Vagina (tissue), 2 donors: ENCODE results near the gene SVIL. TPM values are rescaled to one million over a fixed set of nuclear protein-coding genes. Genes with fewer than 3 reads are reported as not detected.
"Not testable (repeated sequence)": the region's sequence is repeated elsewhere in the genome, so short reads cannot be mapped to it uniquely, and the experiment has no call there.

ENCODE experiments used
- DNase-seq, 2 donors: peaks; one replicate each; pipeline ENCODE4 v3.0.0-alpha.2; 2017; ENCODE audit errors: extremely low spot score in 2 of 2
- H3K27ac ChIP-seq: fragments of 200-600 bp; sonication (generic); one replicate; pipeline ENCODE4 v1.5.1; 2019
- H3K27me3 ChIP-seq: fragments of 200-600 bp; sonication (generic); one replicate; pipeline ENCODE4 v1.5.1; 2019
- H3K36me3 ChIP-seq, 2 donors: fragments of 200-600 bp; sonication (generic); one replicate each; pipeline ENCODE4 v1.5.1; 2017 to 2019
- H3K4me1 ChIP-seq: fragments of 200-600 bp; sonication (generic); one replicate; pipeline ENCODE4 v1.5.1; 2019
- H3K4me3 ChIP-seq, 2 donors: fragments of 200-600 bp; sonication (generic); 1 replicate in 1 of 2; 2 replicates in 1 of 2; pipeline ENCODE4 v1.5.1; 2016 to 2019
- H3K9me3 ChIP-seq: fragments of 200-600 bp; sonication (generic); one replicate; pipeline ENCODE4 v1.5.1; 2019
- CTCF ChIP-seq, 3 experiments: fragments of 450-650 bp in 2 of 3; fragments of 200-600 bp in 1 of 3; sonication (generic) in 1 of 3; IDR thresholded peaks; one replicate each; pipeline ENCODE4 v1.5.1; 2017 to 2019; ENCODE audit warnings: antibody characterized with exemption in 3 of 3, mild to moderate bottlenecking in 2 of 3, moderate library complexity in 2 of 3
- POLR2A ChIP-seq, 2 donors: fragments of 450-650 bp; IDR thresholded peaks; one replicate each; pipeline ENCODE4 v1.6.1; 2017; ENCODE audit warnings: antibody characterized with exemption in 2 of 2, mild to moderate bottlenecking in 2 of 2, moderate library complexity in 2 of 2
- POLR2AphosphoS5 ChIP-seq, 2 donors: sonication (generic); formaldehyde crosslinking; IDR thresholded peaks; one replicate each; pipeline ENCODE4 v1.9.0; 2017; ENCODE audit warnings: antibody characterized with exemption in 2 of 2, mild to moderate bottlenecking in 2 of 2, low read depth in 1 of 2; ENCODE audit not compliant: insufficient read depth in 1 of 2
- intact Hi-C: fragments of 100-400 bp; cut with DNase I; formaldehyde crosslinking; loops from one replicate; pipeline ENCODE4 v1.15.1; 2023
- total RNA-seq: library from RNA; depleted of rRNA; stranded (reverse); fragments of >200 nt; gene quantifications from one replicate; pipeline ENCODE4 v1.2.3, GENCODE V29; 2016

Gene SVIL
- total RNA-seq, 1 donor from 2014 or later: 111 TPM

- Histone ChIP-seq H3K9me3 (no peaks in the 10 kb centered on the region), H3K27ac (peak overlapping the region; percentile 30), H3K4me3 (no peak overlapping the region)
Measured at GRCh38 chr10:29628912-29629526, 5.8 kb downstream of the SVIL start.

DNA sequence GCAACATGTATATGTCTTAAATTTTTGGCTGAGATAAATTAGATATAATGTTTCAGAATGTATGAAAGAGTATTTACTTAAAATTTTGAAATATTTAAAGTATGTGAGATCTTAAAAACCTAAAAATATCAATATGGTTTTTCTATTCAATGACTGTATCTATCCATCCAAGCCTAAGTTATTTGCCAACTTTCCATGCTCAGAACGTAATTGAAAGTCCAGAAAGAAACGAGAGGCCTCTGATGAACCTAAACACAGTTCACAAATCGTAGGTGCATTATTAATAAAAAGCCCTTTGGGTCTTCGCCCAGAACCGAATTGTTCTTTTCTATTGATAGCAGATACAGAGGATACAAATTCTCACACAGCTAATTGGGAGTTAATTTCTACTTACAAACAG, 6.5 kb downstream of the SVIL start:
- no peak for DNase-seq
- intact Hi-C loops: no loop called here
- TF ChIP-seq POLR2A (IDR thresholded peaks at IDR 0.05) (no peak), POLR2AphosphoS5 (IDR thresholded peaks at IDR 0.05; ENCODE audit: insufficient read depth in 1 of 2, low read depth in 1 of 2) (no peak), CTCF (IDR thresholded peaks at IDR 0.05) (no peak)
- peaks cover 70% of the 10 kb centered on the region for H3K4me1 ChIP-seq
- H3K4me3 ChIP-seq: no peak overlapping the region
- no peaks in the 10 kb centered on the region for H3K9me3 ChIP-seq
- H3K36me3 ChIP-seq: no peaks in the 10 kb centered on the region
- H3K27me3 ChIP-seq: no peaks in the 10 kb centered on the region
- H3K27ac ChIP-seq: peak overlapping the region; percentile 30

More at GRCh38 chr10:29628912-29629526, 5.8 kb downstream of the SVIL start:
- intact Hi-C loops: no loop called here
- H3K4me1 ChIP-seq: peaks cover 70% of the 10 kb centered on the region
- peak in 1 of 2 donors; percentile 67 for DNase-seq
- no peaks in the 10 kb centered on the region for H3K27me3 ChIP-seq
- H3K36me3 ChIP-seq: no peaks in the 10 kb centered on the region
- TF ChIP-seq POLR2AphosphoS5 (IDR thresholded peaks at IDR 0.05; ENCODE audit: insufficient read depth in 1 of 2, low read depth in 1 of 2) (no peak), CTCF (IDR thresholded peaks at IDR 0.05) (no peak), POLR2A (IDR thresholded peaks at IDR 0.05) (no peak)

- no peaks in the 10 kb centered on the region for H3K27me3 ChIP-seq
- H3K9me3 ChIP-seq: no peaks in the 10 kb centered on the region
- no peaks in the 10 kb centered on the region for H3K36me3 ChIP-seq
- intact Hi-C loops: no loop called here
- H3K4me3 ChIP-seq: no peak overlapping the region
- DNase-seq: peak in 1 of 2 donors; percentile 62
- peaks cover 70% of the 10 kb centered on the region for H3K4me1 ChIP-seq
- TF ChIP-seq CTCF (IDR thresholded peaks at IDR 0.05): no peak
- TF ChIP-seq POLR2AphosphoS5 (IDR thresholded peaks at IDR 0.05; ENCODE audit: insufficient read depth in 1 of 2, low read depth in 1 of 2): no peak
- no peak for TF ChIP-seq POLR2A (IDR thresholded peaks at IDR 0.05)
- H3K27ac ChIP-seq: peak overlapping the region; percentile 41
Measured at GRCh38 chr10:29627201-29628132, 7.3 kb downstream of the SVIL start.

GRCh38 chr10:29624357-29624756, 10.4 kb downstream of the SVIL start:
- H3K27me3 ChIP-seq, H3K36me3 ChIP-seq, H3K9me3 ChIP-seq, intact Hi-C loops, H3K4me3 ChIP-seq: not testable (repeated sequence)
- peak in 1 of 2 donors; percentile 11 for DNase-seq
- H3K27ac ChIP-seq: peak overlapping the region; percentile 13
- H3K4me1 ChIP-seq: peaks cover 66% of the 10 kb centered on the region

DNA sequence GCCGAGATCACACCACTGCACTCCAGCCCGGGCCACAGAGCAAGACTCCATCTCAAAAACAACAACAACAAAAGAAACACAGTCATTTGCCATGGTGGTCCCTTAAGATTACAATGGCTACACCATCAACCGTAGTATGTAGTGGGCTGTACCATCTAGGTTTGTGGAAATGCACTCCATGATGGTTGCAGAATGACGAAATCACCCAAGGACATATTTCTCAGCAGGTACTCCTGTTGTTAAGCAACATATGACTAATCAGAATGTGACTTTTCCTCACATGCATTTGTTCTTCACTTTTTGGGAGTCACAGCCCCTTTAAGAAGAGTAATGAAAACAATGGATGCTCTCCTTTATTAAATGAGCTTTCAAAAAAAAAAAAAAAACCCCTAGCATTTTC, 11.0 kb downstream of the SVIL start:
- no peak overlapping the region for H3K27ac ChIP-seq
- TF ChIP-seq CTCF (IDR thresholded peaks at IDR 0.05): no peak
- TF ChIP-seq POLR2AphosphoS5 (IDR thresholded peaks at IDR 0.05; ENCODE audit: insufficient read depth in 1 of 2, low read depth in 1 of 2): peak in 1 of 2 donors; percentile 65
- intact Hi-C loops: no loop called here
- peaks cover 66% of the 10 kb centered on the region for H3K4me1 ChIP-seq
- no peak overlapping the region for H3K4me3 ChIP-seq
- no peak for DNase-seq
- H3K36me3 ChIP-seq: no peaks in the 10 kb centered on the region
- no peaks in the 10 kb centered on the region for H3K9me3 ChIP-seq
- no peaks in the 10 kb centered on the region for H3K27me3 ChIP-seq
